ENCODE data around the gene ACOX2.

The ACOX2 gene

GRCh38 chr3:58540176-58540858 is 3.3 kb upstream of the ACOX2 start:
- no peaks in the 10 kb centered on the region for H3K36me3 ChIP-seq (ENCODE audit: control insufficient read depth, insufficient read depth, low read length)
- no peak overlapping the region for H3K4me3 ChIP-seq (ENCODE audit: low read length)
- no peak overlapping the region for H3K9ac ChIP-seq (ENCODE audit: low read length)
- H3K4me1 ChIP-seq (ENCODE audit: control insufficient read depth, insufficient read depth, low read length) = peaks cover 19% of the 10 kb centered on the region
- H3K27me3 ChIP-seq (ENCODE audit: control insufficient read depth, insufficient read depth, low read length) = no peaks in the 10 kb centered on the region
- no peak overlapping the region for H3K27ac ChIP-seq (ENCODE audit: low read depth, low read length)

- Histone ChIP-seq H3K27ac (ENCODE audit: low read depth, low read length) (no peak overlapping the region), H3K36me3 (ENCODE audit: control insufficient read depth, insufficient read depth, low read length) (no peaks in the 10 kb centered on the region), H3K9ac (ENCODE audit: low read length) (no peak overlapping the region), H3K4me1 (ENCODE audit: control insufficient read depth, insufficient read depth, low read length) (peaks cover 19% of the 10 kb centered on the region), H3K27me3 (ENCODE audit: control insufficient read depth, insufficient read depth, low read length) (no peaks in the 10 kb centered on the region), H3K4me3 (ENCODE audit: low read length) (no peak overlapping the region)
These were observed 2.6 kb upstream of the ACOX2 start for GRCh38 chr3:58539626-58540025.

GRCh38 chr3:58537412-58538301 is 667 bp upstream of the ACOX2 start:
- Histone ChIP-seq H3K27ac (ENCODE audit: low read depth, low read length) (peak overlapping the region; percentile 83), H3K27me3 (ENCODE audit: control insufficient read depth, insufficient read depth, low read length) (no peaks in the 10 kb centered on the region), H3K4me1 (ENCODE audit: control insufficient read depth, insufficient read depth, low read length) (peaks cover 21% of the 10 kb centered on the region), H3K4me3 (ENCODE audit: low read length) (no peak overlapping the region), H3K36me3 (ENCODE audit: control insufficient read depth, insufficient read depth, low read length) (no peaks in the 10 kb centered on the region), H3K9ac (ENCODE audit: low read length) (no peak overlapping the region)

DNA sequence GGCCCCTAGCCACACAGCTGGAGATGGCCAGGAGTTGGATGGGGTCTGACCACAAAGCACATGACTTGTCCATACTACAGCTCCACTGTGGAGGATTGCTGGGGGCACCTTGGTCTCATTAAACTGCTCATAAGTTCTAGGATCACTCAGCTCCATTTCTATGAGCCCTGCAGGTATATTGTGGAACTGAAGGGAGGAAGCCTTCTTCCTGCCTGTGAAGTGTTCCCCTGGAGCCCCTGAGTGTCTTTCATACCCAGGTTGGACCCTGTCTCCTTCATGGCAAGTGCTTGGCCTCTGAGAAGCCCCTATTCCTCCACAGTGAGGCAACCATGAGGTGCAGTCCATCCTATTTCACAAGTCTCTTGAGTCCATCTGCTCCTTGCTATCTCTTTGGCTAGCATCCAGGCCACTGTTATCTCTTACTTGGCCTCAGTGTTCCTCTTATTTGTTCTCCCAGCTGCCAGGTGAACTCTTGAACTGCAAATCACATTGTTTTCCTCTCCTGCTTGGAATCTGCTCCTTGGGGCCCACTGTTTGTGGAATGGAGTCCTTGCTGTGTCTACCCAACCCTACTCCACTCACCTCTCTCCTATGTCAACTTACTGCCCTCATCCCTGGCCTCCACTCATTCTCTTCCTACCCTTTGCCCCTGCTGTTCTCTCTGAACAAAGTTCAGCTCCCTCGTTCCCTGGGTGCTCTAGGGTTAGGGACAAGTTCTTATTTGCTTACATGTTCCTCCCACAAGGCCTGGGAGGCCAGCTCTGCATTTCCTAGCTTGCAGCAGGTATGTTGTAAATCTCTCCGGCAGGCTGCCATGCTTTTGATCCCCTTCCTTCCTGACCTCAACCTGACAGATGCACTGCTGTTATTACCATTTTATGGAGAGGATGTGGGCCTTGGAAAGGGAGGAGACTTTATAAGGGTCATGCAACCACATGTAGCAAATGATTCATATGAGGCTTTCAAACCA is 1.2 kb downstream of the ACOX2 start:
- peak overlapping the region; percentile 83 for H3K27ac ChIP-seq (ENCODE audit: low read depth, low read length)
- peaks cover 21% of the 10 kb centered on the region for H3K4me1 ChIP-seq (ENCODE audit: control insufficient read depth, insufficient read depth, low read length)
- H3K36me3 ChIP-seq (ENCODE audit: control insufficient read depth, insufficient read depth, low read length) = peaks cover 9% of the 10 kb centered on the region
- no peak overlapping the region for H3K9ac ChIP-seq (ENCODE audit: low read length)
- peak overlapping the region; percentile 54 for H3K4me3 ChIP-seq (ENCODE audit: low read length)
- no peaks in the 10 kb centered on the region for H3K27me3 ChIP-seq (ENCODE audit: control insufficient read depth, insufficient read depth, low read length)

- Histone ChIP-seq H3K27ac (ENCODE audit: low read depth, low read length) (no peak overlapping the region), H3K9ac (ENCODE audit: low read length) (no peak overlapping the region), H3K4me3 (ENCODE audit: low read length) (no peak overlapping the region), H3K36me3 (ENCODE audit: control insufficient read depth, insufficient read depth, low read length) (peaks cover 16% of the 10 kb centered on the region), H3K4me1 (ENCODE audit: control insufficient read depth, insufficient read depth, low read length) (peaks cover 21% of the 10 kb centered on the region), H3K27me3 (ENCODE audit: control insufficient read depth, insufficient read depth, low read length) (no peaks in the 10 kb centered on the region)
These were observed 2.1 kb downstream of the ACOX2 start for GRCh38 chr3:58534592-58535494.

DNA sequence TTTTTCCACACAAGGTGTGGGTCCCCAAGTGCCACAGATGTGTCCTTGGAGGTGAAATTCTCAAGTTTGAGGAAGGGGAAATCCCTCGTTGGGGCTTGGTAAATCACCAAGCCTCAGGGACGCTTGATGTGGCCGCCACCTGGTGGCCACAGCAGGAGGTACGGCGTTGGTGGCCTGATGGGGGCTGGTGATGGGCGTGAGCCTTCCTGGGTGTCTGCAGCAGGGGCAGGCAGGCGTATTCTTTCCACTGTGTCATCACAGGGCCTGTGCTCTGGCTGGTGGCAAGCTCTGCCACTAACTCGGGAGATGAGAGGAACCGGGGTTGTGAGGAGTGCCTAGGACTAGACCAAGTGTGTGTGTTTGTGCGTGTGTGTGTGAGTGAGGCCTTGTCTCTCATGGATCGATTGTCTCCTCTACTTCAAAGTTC is 4.2 kb downstream of the ACOX2 start:
- Histone ChIP-seq H3K4me3 (ENCODE audit: low read length) (no peak overlapping the region), H3K9ac (ENCODE audit: low read length) (no peak overlapping the region), H3K4me1 (ENCODE audit: control insufficient read depth, insufficient read depth, low read length) (peaks cover 21% of the 10 kb centered on the region), H3K36me3 (ENCODE audit: control insufficient read depth, insufficient read depth, low read length) (peaks cover 16% of the 10 kb centered on the region), H3K27ac (ENCODE audit: low read depth, low read length) (no peak overlapping the region), H3K27me3 (ENCODE audit: control insufficient read depth, insufficient read depth, low read length) (no peaks in the 10 kb centered on the region)

DNA sequence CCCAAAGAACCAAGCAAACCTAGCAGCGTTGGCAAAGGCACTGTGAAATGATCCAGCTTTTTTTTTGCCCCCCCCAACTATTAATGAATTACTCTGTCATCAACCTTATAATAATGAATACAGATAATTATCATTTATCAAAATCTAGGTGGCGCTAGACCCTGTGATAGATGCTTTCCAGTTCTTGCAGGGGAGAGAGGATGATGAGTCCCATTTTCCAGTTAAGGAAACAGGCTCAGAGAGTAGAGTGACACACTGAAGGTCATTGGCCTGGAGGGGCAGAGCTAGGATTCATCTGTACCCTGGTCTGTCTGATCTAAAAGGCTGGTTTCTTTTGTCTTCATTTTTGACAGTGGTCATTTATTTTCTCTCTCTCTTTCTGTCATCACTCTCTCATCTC is 5.0 kb downstream of the ACOX2 start:
- peaks cover 21% of the 10 kb centered on the region for H3K36me3 ChIP-seq (ENCODE audit: control insufficient read depth, insufficient read depth, low read length)
- H3K27me3 ChIP-seq (ENCODE audit: control insufficient read depth, insufficient read depth, low read length) = no peaks in the 10 kb centered on the region
- H3K9ac ChIP-seq (ENCODE audit: low read length) = no peak overlapping the region
- peaks cover 14% of the 10 kb centered on the region for H3K4me1 ChIP-seq (ENCODE audit: control insufficient read depth, insufficient read depth, low read length)
- no peak overlapping the region for H3K4me3 ChIP-seq (ENCODE audit: low read length)
- H3K27ac ChIP-seq (ENCODE audit: low read depth, low read length) = no peak overlapping the region

DNA sequence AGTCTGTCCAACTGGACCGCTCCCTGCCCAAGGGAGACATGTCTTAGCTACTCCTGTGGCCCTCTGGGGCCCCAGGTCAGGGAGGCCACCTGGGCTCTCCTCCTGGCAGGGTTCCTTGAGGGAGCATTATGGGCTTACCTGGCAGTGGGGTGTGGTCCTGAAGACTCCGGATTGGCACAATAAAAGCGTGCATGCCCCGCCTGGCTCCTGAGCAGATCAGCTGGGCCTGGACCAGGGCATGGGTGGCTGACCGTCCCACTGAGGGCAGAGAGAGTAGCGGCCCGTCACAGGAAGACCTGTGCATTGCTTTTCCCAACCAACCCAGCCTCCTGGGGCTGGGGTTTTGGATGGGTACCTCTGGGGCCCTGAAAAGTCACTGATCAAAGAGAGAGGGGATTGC is 5.4 kb downstream of the ACOX2 start:
- no peak overlapping the region for H3K4me3 ChIP-seq (ENCODE audit: low read length)
- peaks cover 11% of the 10 kb centered on the region for H3K4me1 ChIP-seq (ENCODE audit: control insufficient read depth, insufficient read depth, low read length)
- H3K36me3 ChIP-seq (ENCODE audit: control insufficient read depth, insufficient read depth, low read length) = peaks cover 25% of the 10 kb centered on the region
- no peak overlapping the region for H3K27ac ChIP-seq (ENCODE audit: low read depth, low read length)
- no peaks in the 10 kb centered on the region for H3K27me3 ChIP-seq (ENCODE audit: control insufficient read depth, insufficient read depth, low read length)
- H3K9ac ChIP-seq (ENCODE audit: low read length) = no peak overlapping the region

DNA sequence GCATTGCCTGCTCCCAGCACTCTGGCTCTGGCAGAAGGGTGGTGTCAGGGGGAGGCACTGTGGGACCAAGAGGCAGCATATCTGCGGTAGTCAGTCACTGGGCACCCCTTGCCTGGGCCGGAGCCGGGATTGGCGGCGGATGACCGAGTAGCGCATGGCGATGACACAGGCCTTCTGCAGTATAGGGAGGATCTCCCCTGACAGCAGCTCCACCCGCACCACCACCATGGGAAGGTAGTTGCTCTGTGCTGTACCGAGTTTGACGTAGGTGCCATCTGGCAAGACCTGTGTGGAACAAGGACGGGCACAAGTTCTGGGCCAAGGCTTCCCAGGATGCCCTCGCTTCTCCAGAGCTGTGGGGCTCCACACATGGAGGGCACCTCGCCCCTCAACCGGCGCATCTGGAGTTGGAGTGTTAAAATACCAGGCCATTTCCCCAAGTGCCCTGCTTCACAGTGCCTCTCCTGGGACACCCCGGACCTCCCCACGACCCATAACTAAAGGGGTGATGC is 6.6 kb downstream of the ACOX2 start:
- peaks cover 2% of the 10 kb centered on the region for H3K4me1 ChIP-seq (ENCODE audit: control insufficient read depth, insufficient read depth, low read length)
- peaks cover 32% of the 10 kb centered on the region for H3K36me3 ChIP-seq (ENCODE audit: control insufficient read depth, insufficient read depth, low read length)
- H3K27ac ChIP-seq (ENCODE audit: low read depth, low read length) = no peak overlapping the region

GRCh38 chr3:58529516-58530353 is 7.3 kb downstream of the ACOX2 start:
- no peak overlapping the region for H3K9ac ChIP-seq (ENCODE audit: low read length)
- H3K36me3 ChIP-seq (ENCODE audit: control insufficient read depth, insufficient read depth, low read length) = peaks cover 34% of the 10 kb centered on the region
- H3K4me1 ChIP-seq (ENCODE audit: control insufficient read depth, insufficient read depth, low read length) = peaks cover 2% of the 10 kb centered on the region
- no peaks in the 10 kb centered on the region for H3K27me3 ChIP-seq (ENCODE audit: control insufficient read depth, insufficient read depth, low read length)
- H3K27ac ChIP-seq (ENCODE audit: low read depth, low read length) = no peak overlapping the region
- no peak overlapping the region for H3K4me3 ChIP-seq (ENCODE audit: low read length)

More for the DNA sequence above, 6.6 kb downstream of the ACOX2 start:
- H3K4me3 ChIP-seq (ENCODE audit: low read length) = no peak overlapping the region
- H3K27me3 ChIP-seq (ENCODE audit: control insufficient read depth, insufficient read depth, low read length) = no peaks in the 10 kb centered on the region
- H3K9ac ChIP-seq (ENCODE audit: low read length) = no peak overlapping the region
